HG03432 (cell line): ENCODE results near the gene LMNA.
A peak's percentile ranks its signal among the peaks of the same experiment; 100 is the strongest.
"Not testable (repeated sequence)": the region's sequence is repeated elsewhere in the genome, so short reads cannot be mapped to it uniquely, and the experiment has no call there.

Experiments used
- ATAC-seq: cut with Tn5 transposase; IDR thresholded peaks from one replicate; pipeline ENCODE4 v1.9.1; 2021; ENCODE audit warnings: mild to moderate bottlenecking, moderate library complexity; ENCODE audit not compliant: unreplicated experiment

The LMNA gene

GRCh38 chr1:156103521-156103947 lies 11.0 kb upstream of the LMNA start:
- ATAC-seq, result no peak

- no peak for ATAC-seq
Measured at GRCh38 chr1:156104065-156104810, 10.3 kb upstream of the LMNA start.

- ATAC-seq, result no peak
Measured at GRCh38 chr1:156104861-156105832, 9.4 kb upstream of the LMNA start.

- peak; percentile 8 for ATAC-seq
Measured at GRCh38 chr1:156106624-156107488, 7.7 kb upstream of the LMNA start.

GRCh38 chr1:156108057-156108456 lies 6.5 kb upstream of the LMNA start:
- ATAC-seq, result no peak

- ATAC-seq, result no peak
Measured at GRCh38 chr1:156108664-156109241, 5.8 kb upstream of the LMNA start.

- no peak for ATAC-seq
Measured at GRCh38 chr1:156110252-156110651, 4.3 kb upstream of the LMNA start.

- no peak for ATAC-seq
Measured at GRCh38 chr1:156111355-156111962, 3.1 kb upstream of the LMNA start.

GRCh38 chr1:156112276-156113137 lies 2.0 kb upstream of the LMNA start:
- ATAC-seq, result no peak

- ATAC-seq, result no peak
Measured at GRCh38 chr1:156113282-156113950, 1.1 kb upstream of the LMNA start.

- ATAC-seq, result no peak
Measured at GRCh38 chr1:156114919-156115513, 505 bp downstream of the LMNA start.

GRCh38 chr1:156115514-156116374 lies 1.2 kb downstream of the LMNA start:
- no peak for ATAC-seq

GRCh38 chr1:156116731-156117130 lies 2.2 kb downstream of the LMNA start:
- ATAC-seq, result not testable (repeated sequence)

GRCh38 chr1:156117414-156118176 lies 3.1 kb downstream of the LMNA start:
- no peak for ATAC-seq

GRCh38 chr1:156118177-156118868 lies 3.8 kb downstream of the LMNA start:
- ATAC-seq, result no peak
